Panc1 (cell line): ENCODE results near the gene CFAP300. TPM values are rescaled to one million over a fixed set of nuclear protein-coding genes. Genes with fewer than 3 reads are reported as not detected.

Experiments used
- ATAC-seq: fragments of 200-7000 bp; cut with Tn5 transposase; 2 replicates; pipeline ENCODE4 v1.9.1; 2020; ENCODE audit warnings: mild to moderate bottlenecking, moderate library complexity
- BruUV-seq: library from RNA; stranded (reverse); fragments of 400-500 nt; replicated peaks from 2 replicates; lab custom pipeline; 2021; lab: Mats Ljungman, UMichigan
- CTCF ChIA-PET: fragments of 300-600 bp; sonication (Branson Sonifier 250); formaldehyde crosslinking; loops from one replicate; lab custom pipeline; 2022; ENCODE audit warnings: antibody characterized with exemption; lab: Charles Lee
- POLR2A ChIA-PET: fragments of 300-600 bp; sonication (Branson Sonifier 250); formaldehyde crosslinking; loops from one replicate; lab custom pipeline; 2022; ENCODE audit warnings: antibody characterized with exemption; lab: Charles Lee
- DNase-seq: peaks from one replicate; pipeline ENCODE4 v3.0.0-alpha.2; 2010; ENCODE audit warnings: low read depth, low spot score
- H3K27ac ChIP-seq: 2 replicates; pipeline ENCODE4 v1.5.1; 2011; ENCODE audit warnings: mild to moderate bottlenecking, low read length, inconsistent platforms
- H3K27me3 ChIP-seq: fragments of 200-500 bp; sonication (Bioruptor generic); 2 replicates; pipeline ENCODE4 v1.6.0; 2014; ENCODE audit warnings: low read length, inconsistent platforms; ENCODE audit not compliant: control insufficient read depth, insufficient read depth
- H3K36me3 ChIP-seq: fragments of 200-500 bp; sonication (Bioruptor generic); 2 replicates; pipeline ENCODE4 v1.5.1; 2014; ENCODE audit warnings: inconsistent platforms, mild to moderate bottlenecking, low read length, moderate library complexity; ENCODE audit not compliant: control insufficient read depth, insufficient read depth
- H3K4me1 ChIP-seq: 2 replicates; pipeline ENCODE4 v1.5.1; 2011; ENCODE audit warnings: inconsistent platforms, mild to moderate bottlenecking, low read length, moderate library complexity; ENCODE audit not compliant: control insufficient read depth, insufficient read depth
- H3K4me3 ChIP-seq, 2 experiments: 2 replicates each; pipeline ENCODE4 v1.5.1; 2011 to 2012; ENCODE audit warnings: low read depth in 2 of 2, low read length in 2 of 2, mild to moderate bottlenecking in 2 of 2, inconsistent platforms in 1 of 2, moderate library complexity in 1 of 2
- H3K9me3 ChIP-seq: fragments of 200-500 bp; sonication (Bioruptor generic); 2 replicates; pipeline ENCODE4 v1.5.1; 2014; ENCODE audit warnings: low read depth, mild to moderate bottlenecking, inconsistent platforms, low read length, moderate library complexity; ENCODE audit not compliant: control insufficient read depth, insufficient read depth
- POLR2AphosphoS5 ChIP-seq: IDR thresholded peaks from 2 replicates; pipeline ENCODE4 v1.6.1; 2012; ENCODE audit warnings: mild to moderate bottlenecking, low read depth, low read length, moderate library complexity
- REST ChIP-seq, 2 experiments: IDR thresholded peaks; 2 replicates each; pipeline ENCODE4 v1.6.1; 2011 to 2012; ENCODE audit warnings: low read depth in 2 of 2, control low read depth in 1 of 2, low read length in 1 of 2, mild to moderate bottlenecking in 1 of 2, moderate library complexity in 1 of 2; ENCODE audit not compliant: insufficient read depth in 1 of 2
- SIN3A ChIP-seq: IDR thresholded peaks from 2 replicates; pipeline ENCODE4 v1.6.1; 2012; ENCODE audit warnings: low read depth, mild to moderate bottlenecking, low read length, moderate library complexity, borderline replicate concordance; ENCODE audit not compliant: insufficient read depth
- TCF7L2 ChIP-seq: IDR thresholded peaks from 2 replicates; pipeline ENCODE4 v1.6.1; 2011; ENCODE audit warnings: mild to moderate bottlenecking, low read depth, low read length, inconsistent platforms
- in situ Hi-C: cut with HindIII; loops from 2 replicates; pipeline ENCODE4 v1.10.0; 2016; ENCODE audit warnings: low sequenced_read_pairs, low pct_unique_long_range_greater_than_20kb
- intact Hi-C: fragments of 100-400 bp; cut with micrococcal nuclease; formaldehyde crosslinking; loops from one replicate; pipeline ENCODE4 v1.10.0; 2022; ENCODE audit not compliant: unreplicated experiment
- total RNA-seq: library from RNA; stranded (reverse); gene quantifications from one replicate; pipeline ENCODE4 v1.2.1, GENCODE V29; 2021; ENCODE audit not compliant: unreplicated experiment
- TF ChIP-seq, protein P1 (sequence below): fragments of 450-650 bp; IDR thresholded peaks from 2 replicates; pipeline ENCODE4 v1.5.1; 2017; ENCODE audit warnings: mild to moderate bottlenecking

Gene CFAP300
- total RNA-seq, 1 experiment from 2014 or later, result 6.4 TPM

DNA sequence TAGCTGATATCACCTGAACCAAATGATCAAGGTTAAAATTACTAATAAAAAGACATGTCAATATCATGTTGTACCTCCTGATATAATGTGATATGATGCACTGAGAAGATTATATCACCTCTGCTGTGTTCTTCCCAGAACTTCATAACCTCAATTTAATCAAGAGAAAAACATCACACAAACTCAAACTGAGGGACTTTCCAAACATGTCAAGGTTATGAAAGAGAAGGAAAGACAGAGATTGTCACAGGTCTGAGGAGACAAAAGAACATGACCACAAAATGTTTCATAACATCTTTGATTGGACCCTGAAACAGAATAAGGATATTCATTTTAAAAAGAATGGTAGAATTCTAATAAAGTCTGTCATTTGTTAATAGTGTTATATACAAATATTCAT lies 43.0 kb upstream of the CFAP300 start:
- no peak for ATAC-seq
- ChIA-PET POLR2A (no interaction called here), CTCF (no interaction called here)
- H3K9me3 ChIP-seq, result no peaks in the 10 kb centered on the region
- H3K4me3 ChIP-seq, result no peak overlapping the region
- no peaks in the 10 kb centered on the region for H3K27me3 ChIP-seq
- DNase-seq, result no peak
- intact Hi-C loops (loop anchor here (10.0 kb wide), 1 partner anchor 89 kb away; the partner anchor contains the start of genes ANGPTL5 and CEP126), in situ Hi-C loops (no loop called here)
- TF ChIP-seq, protein P1, sequence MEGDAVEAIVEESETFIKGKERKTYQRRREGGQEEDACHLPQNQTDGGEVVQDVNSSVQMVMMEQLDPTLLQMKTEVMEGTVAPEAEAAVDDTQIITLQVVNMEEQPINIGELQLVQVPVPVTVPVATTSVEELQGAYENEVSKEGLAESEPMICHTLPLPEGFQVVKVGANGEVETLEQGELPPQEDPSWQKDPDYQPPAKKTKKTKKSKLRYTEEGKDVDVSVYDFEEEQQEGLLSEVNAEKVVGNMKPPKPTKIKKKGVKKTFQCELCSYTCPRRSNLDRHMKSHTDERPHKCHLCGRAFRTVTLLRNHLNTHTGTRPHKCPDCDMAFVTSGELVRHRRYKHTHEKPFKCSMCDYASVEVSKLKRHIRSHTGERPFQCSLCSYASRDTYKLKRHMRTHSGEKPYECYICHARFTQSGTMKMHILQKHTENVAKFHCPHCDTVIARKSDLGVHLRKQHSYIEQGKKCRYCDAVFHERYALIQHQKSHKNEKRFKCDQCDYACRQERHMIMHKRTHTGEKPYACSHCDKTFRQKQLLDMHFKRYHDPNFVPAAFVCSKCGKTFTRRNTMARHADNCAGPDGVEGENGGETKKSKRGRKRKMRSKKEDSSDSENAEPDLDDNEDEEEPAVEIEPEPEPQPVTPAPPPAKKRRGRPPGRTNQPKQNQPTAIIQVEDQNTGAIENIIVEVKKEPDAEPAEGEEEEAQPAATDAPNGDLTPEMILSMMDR, result no peak
- TF ChIP-seq POLR2AphosphoS5 (no peak), TCF7L2 (no peak), SIN3A (no peak), REST (IDR thresholded peaks at IDR 0.05; ENCODE audit: insufficient read depth in 1 of 2, low read depth in 2 of 2, low read length in 1 of 2) (no peak)
- peaks cover 11% of the 10 kb centered on the region; the same call in 1 of the 2 replicates for H3K4me1 ChIP-seq
- H3K27ac ChIP-seq, result no peak overlapping the region
- H3K36me3 ChIP-seq, result no peaks in the 10 kb centered on the region
- no TSS peak for BruUV-seq

DNA sequence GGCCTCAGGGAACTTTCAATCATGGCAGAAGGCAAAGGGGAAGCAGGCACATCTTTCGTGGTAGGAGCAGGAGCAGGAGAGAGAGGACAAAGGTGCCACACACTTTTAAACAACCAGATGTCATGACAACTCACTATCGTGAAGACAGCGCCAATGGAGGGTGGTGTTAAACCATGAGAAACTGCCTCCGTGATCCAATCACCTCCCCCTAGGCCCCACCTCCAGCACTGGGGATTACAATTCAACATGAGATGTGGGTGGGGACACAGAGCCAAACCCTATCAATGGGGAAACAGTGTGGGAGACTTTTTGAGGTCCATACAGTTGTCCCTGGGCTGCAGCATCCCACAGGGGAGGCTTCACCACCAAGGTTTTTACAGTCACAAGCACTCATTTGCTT lies 41.9 kb upstream of the CFAP300 start:
- intact Hi-C loops (loop anchor here (5.0 to 10.0 kb wide), 2 partner anchors 91 to 548 kb away; partner anchors contain the start of genes ANGPTL5 and CEP126), in situ Hi-C loops (no loop called here)
- ChIA-PET CTCF (interaction anchor here (0.6 kb wide), 1 partner anchor 34 kb away, joined by 13 read pairs; no protein-coding TSS in a partner anchor), POLR2A (no interaction called here)
- TF ChIP-seq POLR2AphosphoS5, result no peak
- no peak for TF ChIP-seq TCF7L2
- TF ChIP-seq, protein P1, result no peak
- TF ChIP-seq REST (IDR thresholded peaks at IDR 0.05; ENCODE audit: insufficient read depth in 1 of 2, low read depth in 2 of 2, low read length in 1 of 2), result no peak
- no peak for TF ChIP-seq SIN3A
- no peaks in the 10 kb centered on the region for H3K9me3 ChIP-seq
- H3K27ac ChIP-seq, result no peak overlapping the region
- H3K4me3 ChIP-seq, result no peak overlapping the region
- BruUV-seq, result no TSS peak
- DNase-seq (no peak), ATAC-seq (no peak)
- H3K4me1 ChIP-seq, result peaks cover 14% of the 10 kb centered on the region; the same call in 1 of the 2 replicates
- no peaks in the 10 kb centered on the region for H3K27me3 ChIP-seq
- no peaks in the 10 kb centered on the region for H3K36me3 ChIP-seq
